GM13977 (cell line): ENCODE measurements around the gene DGKI.

Source experiments
- DNase-seq: peaks from one replicate; pipeline ENCODE4 v3.0.0; 2012; ENCODE audit warnings: low spot score
- CTCF ChIP-seq: IDR thresholded peaks from 2 replicates; pipeline ENCODE4 v1.5.1; 2012; ENCODE audit warnings: mild to moderate bottlenecking, control low read depth; ENCODE audit not compliant: insufficient read depth; ENCODE audit errors: extremely low read depth, missing control alignments
- in situ Hi-C: fragments of 300-500 bp; cut with MboI; formaldehyde crosslinking; loops from one replicate; pipeline ENCODE4 v1.12.0; 2022; ENCODE audit warnings: low sequenced_read_pairs, low pct_unique_long_range_greater_than_20kb, mixed read lengths, inconsistent platforms; ENCODE audit not compliant: unreplicated experiment

The DGKI gene

GRCh38 chr7:137635874-137636273, 210.9 kb downstream of the DGKI start:
- TF ChIP-seq CTCF = no peak
- no peak for DNase-seq
- in situ Hi-C loops = no loop called here

GRCh38 chr7:137635132-137635531, 211.6 kb downstream of the DGKI start:
- no peak for DNase-seq
- in situ Hi-C loops = no loop called here
- TF ChIP-seq CTCF = no peak

GRCh38 chr7:137634356-137634755, 212.4 kb downstream of the DGKI start:
- in situ Hi-C loops = no loop called here
- DNase-seq = no peak
- TF ChIP-seq CTCF = no peak

GRCh38 chr7:137633133-137633532, 213.6 kb downstream of the DGKI start:
- in situ Hi-C loops = no loop called here
- no peak for DNase-seq
- no peak for TF ChIP-seq CTCF

GRCh38 chr7:137628216-137628615, 218.6 kb downstream of the DGKI start:
- TF ChIP-seq CTCF = no peak
- DNase-seq = no peak
- in situ Hi-C loops = no loop called here

- peak; percentile 52 for DNase-seq
- peak; percentile 77 for TF ChIP-seq CTCF
- in situ Hi-C loops = no loop called here
These were observed 220.2 kb downstream of the DGKI start for GRCh38 chr7:137626469-137627067.

GRCh38 chr7:137625197-137625596, 221.6 kb downstream of the DGKI start:
- in situ Hi-C loops = no loop called here
- TF ChIP-seq CTCF = no peak
- no peak for DNase-seq
